Sigmoid colon (tissue), 7 donors: Measurements from ENCODE around the gene ZNF835. TPM values are rescaled to one million over a fixed set of nuclear protein-coding genes. Genes with fewer than 3 reads are reported as not detected.

Source experiments
- DNase-seq: peaks from one replicate; pipeline ENCODE4 v3.0.0-alpha.2; 2019
- H3K27ac ChIP-seq, 4 donors: fragments of 200-600 bp; sonication (generic); one replicate each; pipeline ENCODE4 v1.5.1; 2016 to 2019; ENCODE audit warnings: mild to moderate bottlenecking in 1 of 4
- H3K27me3 ChIP-seq, 3 donors: fragments of 200-600 bp; sonication (generic); one replicate each; pipeline ENCODE4 v1.5.1; 2019; ENCODE audit warnings: mild to moderate bottlenecking in 1 of 3
- H3K36me3 ChIP-seq, 4 donors: fragments of 200-600 bp; sonication (generic); one replicate each; pipeline ENCODE4 v1.5.1; 2016 to 2019
- H3K4me1 ChIP-seq, 4 donors: fragments of 200-600 bp; sonication (generic); one replicate each; pipeline ENCODE4 v1.5.1; 2017 to 2019
- H3K4me3 ChIP-seq, 4 donors: fragments of 200-600 bp; sonication (generic); one replicate each; pipeline ENCODE4 v1.5.1; 2017 to 2019; ENCODE audit warnings: mild to moderate bottlenecking in 2 of 4, moderate library complexity in 1 of 4
- H3K9me3 ChIP-seq, 4 donors: fragments of 200-600 bp in 3 of 4; sonication (generic) in 3 of 4; one replicate each; pipeline versions ENCODE4 v1.5.1 to v1.6.1; 2013 to 2019
- CTCF ChIP-seq, 4 experiments: fragments of 450-650 bp in 3 of 4; fragments of 200-600 bp in 1 of 4; IDR thresholded peaks; one replicate each; pipeline ENCODE4 v1.5.1; 2016 to 2019; ENCODE audit warnings: antibody characterized with exemption in 4 of 4, mild to moderate bottlenecking in 3 of 4, moderate library complexity in 2 of 4
- EP300 ChIP-seq, 4 donors: sonication (generic); formaldehyde crosslinking; IDR thresholded peaks; one replicate each; pipeline ENCODE4 v1.6.1; 2017; ENCODE audit warnings: antibody characterized with exemption in 4 of 4
- POLR2A ChIP-seq, 2 donors: fragments of 450-650 bp; IDR thresholded peaks; one replicate each; pipeline ENCODE4 v1.6.1; 2016; ENCODE audit warnings: antibody characterized with exemption in 2 of 2, mild to moderate bottlenecking in 2 of 2, moderate library complexity in 2 of 2
- POLR2AphosphoS5 ChIP-seq, 4 donors: sonication (generic); formaldehyde crosslinking; IDR thresholded peaks; one replicate each; pipeline ENCODE4 v1.6.1; 2017; ENCODE audit warnings: antibody characterized with exemption in 4 of 4
- WGBS, 2 donors: extraction: QIAGEN DNeasy Blood & Tissue Kit; methylation state at CpG; one replicate each; pipeline ENCODE4 v1.1.7; 2013; 5-methylcytosine and 5-hydroxymethylcytosine counted together
- intact Hi-C: fragments of 100-400 bp; cut with DNase I; formaldehyde crosslinking; loops from one replicate; pipeline ENCODE4 v1.15.1; 2023
- polyA plus RNA-seq, 3 donors: library from polyadenylated mRNA; stranded (reverse); fragments of 200-250 nt; gene quantifications; one replicate each; pipeline ENCODE4 v1.2.3, GENCODE V29; 2013
- total RNA-seq, 4 donors: library from RNA; depleted of rRNA; stranded (reverse); fragments of >200 nt; gene quantifications; one replicate each; pipeline ENCODE4 v1.1.0, GENCODE V29; 2016
- donor health status: healthy with polysubstance abuse.
- donor health status: Bipolar disorder and iron deficiency.
- donor health status: healthy.

The ZNF835 gene
- total and polyA plus RNA-seq, 7 donors = under 0.01 to 14.3 (median 5.3) TPM; not detected in 1

- Histone ChIP-seq H3K4me3 (no peak overlapping the region), H3K36me3 (peaks cover 13 to 56% (median 23%) of the 10 kb centered on the region in 4 donors), H3K27me3 (no peaks in the 10 kb centered on the region), H3K27ac (no peak overlapping the region), H3K4me1 (no peaks in the 10 kb centered on the region), H3K9me3 (peaks cover 0 to 49% (median 3%) of the 10 kb centered on the region in 4 donors)
- intact Hi-C loops = no loop called here
- DNase-seq = no peak
- TF ChIP-seq CTCF (IDR thresholded peaks at IDR 0.05) (no peak), POLR2AphosphoS5 (IDR thresholded peaks at IDR 0.05) (no peak), EP300 (IDR thresholded peaks at IDR 0.05) (no peak), POLR2A (IDR thresholded peaks at IDR 0.05) (no peak)
- 95 to 96% methylated on average over 37 of the region's 37 CpGs for whole genome bisulfite sequencing, 2 donors
Observed at GRCh38 chr19:56622374-56622773, 49.2 kb downstream of the ZNF835 start.

GRCh38 chr19:56619121-56619520 is 52.4 kb downstream of the ZNF835 start:
- H3K27me3 ChIP-seq = no peaks in the 10 kb centered on the region
- intact Hi-C loops = no loop called here
- no peak overlapping the region for H3K4me3 ChIP-seq
- WGBS, 2 donors = 86 to 90% methylated on average over 8 of the region's 8 CpGs
- no peaks in the 10 kb centered on the region for H3K4me1 ChIP-seq
- TF ChIP-seq EP300 (IDR thresholded peaks at IDR 0.05) (no peak), CTCF (IDR thresholded peaks at IDR 0.05) (no peak), POLR2AphosphoS5 (IDR thresholded peaks at IDR 0.05) (no peak), POLR2A (IDR thresholded peaks at IDR 0.05) (no peak)
- H3K27ac ChIP-seq = no peak overlapping the region
- peaks cover 0 to 52% (median 3%) of the 10 kb centered on the region in 4 donors for H3K9me3 ChIP-seq
- DNase-seq = no peak
- H3K36me3 ChIP-seq = peaks cover 13 to 50% (median 19%) of the 10 kb centered on the region in 4 donors

- Histone ChIP-seq H3K4me1 (no peaks in the 10 kb centered on the region), H3K27me3 (no peaks in the 10 kb centered on the region), H3K4me3 (no peak overlapping the region), H3K36me3 (peaks cover 13 to 35% (median 17%) of the 10 kb centered on the region in 4 donors), H3K27ac (no peak overlapping the region), H3K9me3 (peaks cover 0 to 49% (median 2%) of the 10 kb centered on the region in 4 donors)
- TF ChIP-seq POLR2AphosphoS5 (IDR thresholded peaks at IDR 0.05) (no peak), POLR2A (IDR thresholded peaks at IDR 0.05) (no peak), EP300 (IDR thresholded peaks at IDR 0.05) (no peak)
- DNase-seq = no peak
- intact Hi-C loops = no loop called here
- 94 to 97% methylated on average over 8 of the region's 8 CpGs for WGBS, 2 donors
Observed at GRCh38 chr19:56617531-56617930, 54.0 kb downstream of the ZNF835 start.

- TF ChIP-seq EP300 (IDR thresholded peaks at IDR 0.05) (no peak), POLR2AphosphoS5 (IDR thresholded peaks at IDR 0.05) (no peak), CTCF (IDR thresholded peaks at IDR 0.05) (no peak), POLR2A (IDR thresholded peaks at IDR 0.05) (no peak)
- 86 to 91% methylated on average over 5 of the region's 5 CpGs for WGBS, 2 donors
- H3K27ac ChIP-seq = no peak overlapping the region
- DNase-seq = no peak
- no peaks in the 10 kb centered on the region for H3K27me3 ChIP-seq
- intact Hi-C loops = no loop called here
- peaks cover 0 to 59% (median 0%) of the 10 kb centered on the region in 4 donors for H3K9me3 ChIP-seq
- no peak overlapping the region for H3K4me3 ChIP-seq
- H3K4me1 ChIP-seq = no peaks in the 10 kb centered on the region
- H3K36me3 ChIP-seq = peaks cover 0 to 16% (median 3%) of the 10 kb centered on the region in 4 donors
Observed at GRCh38 chr19:56613639-56614038, 57.9 kb downstream of the ZNF835 start.

- TF ChIP-seq POLR2AphosphoS5 (IDR thresholded peaks at IDR 0.05) (no peak), POLR2A (IDR thresholded peaks at IDR 0.05) (no peak), EP300 (IDR thresholded peaks at IDR 0.05) (no peak), CTCF (IDR thresholded peaks at IDR 0.05) (no peak)
- Histone ChIP-seq H3K27ac (no peak overlapping the region), H3K9me3 (peaks cover 0 to 59% (median under 1%) of the 10 kb centered on the region in 4 donors), H3K36me3 (peaks cover 0 to 11% (median 3%) of the 10 kb centered on the region in 4 donors), H3K4me3 (no peak overlapping the region), H3K27me3 (no peaks in the 10 kb centered on the region), H3K4me1 (no peaks in the 10 kb centered on the region)
- intact Hi-C loops = no loop called here
- WGBS, 2 donors = 90 to 97% methylated on average over 2 of the region's 2 CpGs
- DNase-seq = no peak
Observed at GRCh38 chr19:56612737-56613136, 58.8 kb downstream of the ZNF835 start.

Other genes starting within 250 kb of the ZNF835 start
- 1 to 10 TPM; 2.9 to 6.9 (median 6.4) TPM for gene ZNF667, start 194.4 kb downstream of the ZNF835 start, total RNA-seq
- 1 to 10 TPM in 1 of 3 donors, not detected in 2; 1.8 TPM for gene ZNF667, start 194.4 kb downstream of the ZNF835 start, polyA plus RNA-seq
- gene ZNF471, start 163.9 kb downstream of the ZNF835 start, total RNA-seq = 10 to 100 TPM in 1 of 4 donors, 1 to 10 TPM in 3; 8.1 to 11.4 (median 9.3) TPM
- 1 to 10 TPM in 1 of 3 donors, under 1 TPM in 2; 0.23 to 1.9 (median 0.60) TPM for gene ZNF471, start 163.9 kb downstream of the ZNF835 start, polyA plus RNA-seq
- 10 to 100 TPM in 3 of 4 donors, 1 to 10 TPM in 1; 9.6 to 11.2 (median 10.6) TPM for gene ZFP28, start 132.8 kb downstream of the ZNF835 start, total RNA-seq
- 1 to 10 TPM; 1.2 to 1.8 (median 1.6) TPM for gene ZFP28, start 132.8 kb downstream of the ZNF835 start, polyA plus RNA-seq
- gene ZNF470, start 104.3 kb downstream of the ZNF835 start, total RNA-seq = 1 to 10 TPM; 4.8 to 5.8 (median 5.3) TPM
- 1 to 10 TPM in 1 of 3 donors, under 1 TPM in 2; 0.46 to 2.0 (median 0.60) TPM for gene ZNF470, start 104.3 kb downstream of the ZNF835 start, polyA plus RNA-seq
- 10 to 100 TPM; 10.4 to 18.0 (median 11.1) TPM for gene ZNF71, start 76.5 kb downstream of the ZNF835 start, total RNA-seq
- gene ZNF71, start 76.5 kb downstream of the ZNF835 start, polyA plus RNA-seq = 1 to 10 TPM in 2 of 3 donors, under 1 TPM in 1; 0.60 to 3.6 (median 1.6) TPM
- 1 to 10 TPM in 1 of 4 donors, under 1 TPM in 2, not detected in 1; 0.68 to 4.7 (median 0.99) TPM for gene SMIM17, start 28.6 kb downstream of the ZNF835 start, total RNA-seq
- under 1 TPM in 1 of 3 donors, not detected in 2; 0.09 TPM for gene SMIM17, start 28.6 kb downstream of the ZNF835 start, polyA plus RNA-seq
- gene PEG3, start 169.0 kb upstream of the ZNF835 start, total RNA-seq = 10 to 100 TPM; 18.5 to 33.9 (median 23.3) TPM
- gene PEG3, start 169.0 kb upstream of the ZNF835 start, polyA plus RNA-seq = 1 to 10 TPM in 1 of 3 donors, under 1 TPM in 2; 0.23 to 2.2 (median 0.60) TPM
- gene ZIM2, start 169.0 kb upstream of the ZNF835 start, total RNA-seq = 1 to 10 TPM in 2 of 4 donors, under 1 TPM in 2; 0.36 to 1.6 (median 1.2) TPM
- gene ZIM2, start 169.0 kb upstream of the ZNF835 start, polyA plus RNA-seq = under 1 TPM in 1 of 3 donors, not detected in 2; 0.09 TPM